DOHH2 (cell line): ENCODE data around the gene FOXA1.

Source experiments
- CTCF ChIP-seq: fragments of 200-600 bp; sonication (generic); IDR thresholded peaks from one replicate; pipeline ENCODE4 v1.5.1; 2014; ENCODE audit warnings: antibody characterized with exemption, mild to moderate bottlenecking, low read depth, low read length; ENCODE audit not compliant: poor library complexity, severe bottlenecking
- EZH2phosphoT487 ChIP-seq: fragments of 200-600 bp; sonication (generic); IDR thresholded peaks from 2 replicates; pipeline ENCODE4 v1.6.1; 2017; ENCODE audit warnings: borderline replicate concordance, mild to moderate bottlenecking, antibody characterized with exemption, low read length, moderate library complexity, mixed read lengths

GRCh38 chr14:37584211-37585100, 10.6 kb downstream of the FOXA1 start:
- no peak for TF ChIP-seq CTCF
- no peak for TF ChIP-seq EZH2phosphoT487
